ENCODE data around the gene CPED1.
"Not testable (repeated sequence)": the region's sequence is repeated elsewhere in the genome, so short reads cannot be mapped to it uniquely, and the experiment has no call there.

The CPED1 gene

GRCh38 chr7:121303422-121304101 lies 315.1 kb downstream of the CPED1 start:
- no peak for ATAC-seq (ENCODE audit: low read depth)
- Mint-ChIP-seq H3K9me3 (peaks cover 2% of the 10 kb centered on the region), H3K4me3 (no peak overlapping the region), H3K27ac (no peak overlapping the region), H3K4me1 (peaks cover 35% of the 10 kb centered on the region), H3K27me3 (no peaks in the 10 kb centered on the region), H3K36me3 (peaks cover 36% of the 10 kb centered on the region)
- DNase-seq (ENCODE audit: low spot score in 2 of 2), result no peak

- H3K4me1 Mint-ChIP-seq, result peaks cover 35% of the 10 kb centered on the region
- H3K27me3 Mint-ChIP-seq, result no peaks in the 10 kb centered on the region
- no peak for DNase-seq (ENCODE audit: low spot score in 2 of 2)
These were observed 315.7 kb downstream of the CPED1 start for GRCh38 chr7:121304102-121304658.

GRCh38 chr7:121305109-121305508 lies 316.6 kb downstream of the CPED1 start:
- H3K36me3 Mint-ChIP-seq, result peaks cover 48% of the 10 kb centered on the region
- H3K4me3 Mint-ChIP-seq, result no peak overlapping the region
- no peaks in the 10 kb centered on the region for H3K27me3 Mint-ChIP-seq
- no peak overlapping the region for H3K27ac Mint-ChIP-seq
- peaks cover 4% of the 10 kb centered on the region for H3K9me3 Mint-ChIP-seq
- H3K4me1 Mint-ChIP-seq, result peaks cover 37% of the 10 kb centered on the region
- ATAC-seq (ENCODE audit: low read depth) (no peak), DNase-seq (ENCODE audit: low spot score in 2 of 2) (no peak)

More at GRCh38 chr7:121304102-121304658, 315.7 kb downstream of the CPED1 start:
- H3K27ac Mint-ChIP-seq, result no peak overlapping the region
- H3K4me3 Mint-ChIP-seq, result no peak overlapping the region
- H3K9me3 Mint-ChIP-seq, result peaks cover 2% of the 10 kb centered on the region
- H3K36me3 Mint-ChIP-seq, result peaks cover 40% of the 10 kb centered on the region
- ATAC-seq (ENCODE audit: low read depth), result no peak

DNA sequence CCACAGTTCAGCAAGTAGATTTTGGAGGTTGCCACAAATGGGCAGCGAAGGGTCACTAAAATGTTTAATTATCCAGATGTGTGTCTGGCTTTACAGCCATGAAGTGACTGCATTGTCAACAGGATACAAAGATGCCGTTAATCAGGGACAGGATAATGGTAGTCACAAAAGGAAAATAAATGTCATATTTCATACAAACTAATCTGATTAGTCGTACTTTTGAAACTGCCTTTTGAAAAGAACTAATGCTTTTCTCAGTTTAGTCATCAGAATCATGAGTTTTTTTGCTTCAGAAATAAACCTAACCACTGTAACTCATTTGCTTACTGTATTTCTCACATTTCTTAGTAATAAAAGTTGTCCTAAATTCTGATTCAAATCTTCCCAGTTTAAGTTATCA lies 318.1 kb downstream of the CPED1 start:
- Mint-ChIP-seq H3K27me3 (no peaks in the 10 kb centered on the region), H3K4me1 (peaks cover 41% of the 10 kb centered on the region), H3K9me3 (peaks cover 12% of the 10 kb centered on the region), H3K27ac (peak overlapping the region; percentile 57), H3K36me3 (peaks cover 50% of the 10 kb centered on the region), H3K4me3 (no peak overlapping the region)
- DNase-seq (ENCODE audit: low spot score in 2 of 2) (no peak), ATAC-seq (ENCODE audit: low read depth) (no peak)

DNA sequence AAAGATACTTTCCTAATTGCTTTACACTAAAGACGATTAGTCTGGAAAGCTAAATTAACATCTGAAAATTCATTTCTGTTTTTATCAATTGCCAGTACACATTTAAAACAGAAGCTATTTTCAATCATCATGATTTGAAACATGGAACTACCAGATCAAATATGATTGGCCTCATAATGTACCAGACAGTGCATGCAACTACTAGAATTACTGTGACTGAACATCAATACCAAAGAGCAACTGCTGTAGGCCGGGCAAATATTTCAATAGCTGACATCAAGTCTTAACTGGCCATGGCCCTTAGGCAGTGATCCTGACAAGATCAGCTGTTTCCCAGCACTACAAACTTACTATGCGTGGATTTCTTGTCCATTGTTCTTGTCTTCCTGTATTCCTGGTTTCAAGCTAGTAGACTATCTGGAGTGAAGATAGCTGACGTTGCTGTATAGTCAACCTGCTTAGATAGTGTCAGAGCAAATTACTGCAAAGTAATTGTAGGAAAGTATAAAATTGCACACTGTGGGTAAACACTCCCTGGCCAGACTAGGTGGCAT lies 318.6 kb downstream of the CPED1 start:
- Mint-ChIP-seq H3K36me3 (peaks cover 51% of the 10 kb centered on the region), H3K4me3 (no peak overlapping the region), H3K4me1 (peaks cover 38% of the 10 kb centered on the region), H3K27ac (peak overlapping the region; percentile 57), H3K27me3 (no peaks in the 10 kb centered on the region), H3K9me3 (peaks cover 12% of the 10 kb centered on the region)
- ATAC-seq (ENCODE audit: low read depth), result no peak
- DNase-seq (ENCODE audit: low spot score in 2 of 2), result no peak

GRCh38 chr7:121313220-121313792 lies 324.8 kb downstream of the CPED1 start:
- Mint-ChIP-seq H3K4me3 (peak overlapping the region; percentile 75), H3K4me1 (peaks cover 49% of the 10 kb centered on the region), H3K27ac (peak overlapping the region; percentile 91), H3K27me3 (no peaks in the 10 kb centered on the region), H3K36me3 (peaks cover 48% of the 10 kb centered on the region), H3K9me3 (peaks cover 15% of the 10 kb centered on the region)
- DNase-seq (ENCODE audit: low spot score in 2 of 2), result no peak
- no peak for ATAC-seq (ENCODE audit: low read depth)

- peaks cover 52% of the 10 kb centered on the region for H3K4me1 Mint-ChIP-seq
- H3K4me3 Mint-ChIP-seq, result peak overlapping the region; percentile 75
- H3K27ac Mint-ChIP-seq, result peak overlapping the region; percentile 91
- peaks cover 46% of the 10 kb centered on the region for H3K36me3 Mint-ChIP-seq
- ATAC-seq (ENCODE audit: low read depth), result peak; percentile 93
- H3K9me3 Mint-ChIP-seq, result peaks cover 15% of the 10 kb centered on the region
- no peaks in the 10 kb centered on the region for H3K27me3 Mint-ChIP-seq
- DNase-seq (ENCODE audit: low spot score in 2 of 2), result peak in 1 of 2 donors; percentile 41
These were observed 325.5 kb downstream of the CPED1 start for GRCh38 chr7:121313793-121314676.

- peak overlapping the region; percentile 91 for H3K27ac Mint-ChIP-seq
- H3K27me3 Mint-ChIP-seq; ATAC-seq (ENCODE audit: low read depth); DNase-seq (ENCODE audit: low spot score in 2 of 2): not testable (repeated sequence)
- peaks cover 37% of the 10 kb centered on the region for H3K36me3 Mint-ChIP-seq
- H3K4me1 Mint-ChIP-seq, result peaks cover 53% of the 10 kb centered on the region
- peaks cover 12% of the 10 kb centered on the region for H3K9me3 Mint-ChIP-seq
- H3K4me3 Mint-ChIP-seq, result peak overlapping the region; percentile 19
These were observed 326.7 kb downstream of the CPED1 start for GRCh38 chr7:121315170-121315569.

DNA sequence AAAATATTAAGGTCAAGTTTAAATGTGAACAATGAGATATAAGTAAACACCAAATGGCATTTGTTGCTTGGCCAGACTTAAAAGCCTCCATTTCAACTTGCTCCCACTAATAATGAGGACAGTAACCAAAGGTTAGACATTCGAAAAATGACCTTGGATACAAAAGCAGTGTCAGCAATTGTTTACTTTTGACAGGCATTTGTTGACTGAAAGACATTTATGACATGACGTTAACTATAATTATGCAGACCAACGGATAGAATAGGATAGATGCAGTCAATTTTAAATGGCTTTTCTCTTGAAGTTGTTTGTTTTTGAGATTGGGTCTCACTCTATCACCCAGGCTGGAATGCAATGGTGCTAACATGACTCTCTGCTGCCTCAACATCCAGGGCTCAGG lies 333.9 kb downstream of the CPED1 start:
- ATAC-seq (ENCODE audit: low read depth), result no peak
- H3K36me3 Mint-ChIP-seq, result peaks cover 39% of the 10 kb centered on the region
- no peaks in the 10 kb centered on the region for H3K27me3 Mint-ChIP-seq
- peaks cover 33% of the 10 kb centered on the region for H3K4me1 Mint-ChIP-seq
- H3K27ac Mint-ChIP-seq, result no peak overlapping the region
- H3K4me3 Mint-ChIP-seq, result no peak overlapping the region
- DNase-seq (ENCODE audit: low spot score in 2 of 2), result no peak
- H3K9me3 Mint-ChIP-seq, result no peaks in the 10 kb centered on the region

GRCh38 chr7:121323515-121324302 lies 335.2 kb downstream of the CPED1 start:
- no peaks in the 10 kb centered on the region for H3K27me3 Mint-ChIP-seq
- H3K4me3 Mint-ChIP-seq, result no peak overlapping the region
- DNase-seq (ENCODE audit: low spot score in 2 of 2), result no peak

DNA sequence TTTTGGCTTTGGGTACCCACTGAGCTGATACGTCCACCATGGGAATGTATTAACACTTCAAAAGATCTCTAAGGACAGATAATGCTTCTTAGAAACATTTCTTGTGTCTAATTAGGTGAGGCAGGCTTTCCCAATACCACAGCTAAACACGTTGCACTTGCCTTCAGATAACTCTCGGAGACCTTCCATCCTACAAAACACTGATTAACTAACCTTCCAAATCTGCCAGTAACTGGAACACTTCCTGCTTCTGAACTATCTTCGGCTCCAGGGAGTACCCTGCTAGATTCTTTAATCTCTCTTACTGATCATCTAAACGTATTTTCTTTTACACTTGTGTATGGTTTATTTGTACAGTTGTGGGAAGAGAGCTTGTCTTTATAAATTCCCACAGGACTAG lies 339.2 kb downstream of the CPED1 start:
- ATAC-seq (ENCODE audit: low read depth) (no peak), DNase-seq (ENCODE audit: low spot score in 2 of 2) (no peak)
- H3K4me3 Mint-ChIP-seq, result peak overlapping the region; percentile 97
- peaks cover 35% of the 10 kb centered on the region for H3K4me1 Mint-ChIP-seq
- no peaks in the 10 kb centered on the region for H3K9me3 Mint-ChIP-seq
- peaks cover 27% of the 10 kb centered on the region for H3K36me3 Mint-ChIP-seq
- H3K27ac Mint-ChIP-seq, result peak overlapping the region; percentile 85
- H3K27me3 Mint-ChIP-seq, result peaks cover 2% of the 10 kb centered on the region

More at GRCh38 chr7:121323515-121324302, 335.2 kb downstream of the CPED1 start:
- Mint-ChIP-seq H3K36me3 (peaks cover 39% of the 10 kb centered on the region), H3K27ac (no peak overlapping the region), H3K4me1 (peaks cover 44% of the 10 kb centered on the region), H3K9me3 (no peaks in the 10 kb centered on the region)
- ATAC-seq (ENCODE audit: low read depth), result no peak

DNA sequence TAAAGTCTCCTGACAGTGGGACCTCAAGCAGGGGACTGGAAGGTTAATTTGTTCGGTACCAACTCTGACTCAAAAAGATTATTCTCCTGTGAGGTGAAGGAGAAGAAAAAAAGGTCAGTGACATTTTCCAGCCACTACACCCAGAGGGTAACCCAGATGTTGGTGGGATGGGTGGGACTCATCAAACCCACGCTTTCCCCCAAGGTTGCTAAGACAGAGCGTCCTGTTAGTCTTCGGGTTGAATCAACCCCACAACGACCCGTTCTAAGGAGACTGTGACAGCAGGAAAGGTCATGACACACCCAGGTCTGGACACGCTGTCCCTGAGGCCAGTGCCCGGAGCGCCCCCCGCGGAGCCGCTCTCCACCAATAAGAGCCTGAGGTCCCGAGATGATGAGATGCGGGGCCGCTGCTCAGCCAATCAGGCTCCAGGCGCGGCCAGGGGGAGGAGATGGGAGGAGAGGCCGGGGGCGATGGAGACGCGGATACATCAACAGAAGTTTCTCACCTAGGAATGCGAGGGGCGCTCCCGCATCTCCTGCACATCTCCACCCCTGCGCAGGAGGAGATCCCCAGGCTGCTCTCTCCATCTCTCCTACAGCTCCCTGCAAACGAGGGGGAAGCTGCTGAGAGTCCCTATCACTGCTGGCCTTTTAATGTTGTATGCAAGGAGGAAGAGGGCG lies 340.1 kb downstream of the CPED1 start, which contains the start of gene WNT16:
WNT16 (plus strand) TSS at position 493 of the 683 bp plus-strand sequence. CDS start 293 bp downstream, outside the sequence.
- Mint-ChIP-seq H3K36me3 (peaks cover 24% of the 10 kb centered on the region), H3K27me3 (peaks cover 2% of the 10 kb centered on the region), H3K4me1 (peaks cover 33% of the 10 kb centered on the region), H3K9me3 (no peaks in the 10 kb centered on the region), H3K27ac (peak within 1 kb of the TSS; percentile 85), H3K4me3 (peak within 1 kb of the TSS; percentile 97)
- DNase-seq (ENCODE audit: low spot score in 2 of 2) (peak; percentile 8 to 33), ATAC-seq (ENCODE audit: low read depth) (peak; percentile 52)
